SK-N-SH (cell line): ENCODE measurements around the gene PMEPA1. TPM values are rescaled to one million over a fixed set of nuclear protein-coding genes. Genes with fewer than 3 reads are reported as not detected.

Experiments
- CTCF ChIA-PET: fragments of 300-600, 350-600 bp; formaldehyde crosslinking; extraction: SDS; loops from one replicate; lab custom pipeline; 2021; lab: Yijun Ruan, JAX
- POLR2A ChIA-PET: fragments of 350-600 bp; sonication (Branson Sonifier 250); formaldehyde crosslinking; extraction: SDS; loops from one replicate; lab custom pipeline; 2020; ENCODE audit warnings: antibody characterized with exemption, inconsistent platforms; lab: Yijun Ruan, JAX
- DNase-seq: peaks from one replicate; pipeline ENCODE4 v3.0.0; 2012
- H2AFZ ChIP-seq: fragments of 200-600 bp; sonication (generic); 2 replicates; pipeline ENCODE4 v1.8.1; 2016; ENCODE audit warnings: antibody characterized with exemption, mild to moderate bottlenecking, low read depth
- H3F3A ChIP-seq: fragments of 200-600 bp; sonication (generic); replicated peaks from 2 replicates; pipeline ENCODE3; 2016; ENCODE audit warnings: antibody characterized with exemption, mild to moderate bottlenecking; ENCODE audit not compliant: insufficient read depth
- H3K27ac ChIP-seq, 2 experiments: fragments of 200-500 bp in 1 of 2; fragments of 200-600 bp in 1 of 2; sonication (Bioruptor generic) in 1 of 2; sonication (generic), shearing (Covaris generic) in 1 of 2; 2 replicates each; pipeline versions ENCODE4 v1.5.1 to v1.6.1; 2014 to 2016; ENCODE audit warnings: low read depth in 2 of 2, inconsistent platforms in 1 of 2, low read length in 1 of 2, mild to moderate bottlenecking in 1 of 2, mixed read lengths in 1 of 2
- H3K27me3 ChIP-seq: fragments of 200-600 bp; sonication (generic), shearing (Covaris generic); 2 replicates; pipeline ENCODE4 v1.6.1; 2016; ENCODE audit warnings: mixed run types; ENCODE audit not compliant: insufficient read depth
- H3K36me3 ChIP-seq, 2 experiments: fragments of 200-500 bp in 1 of 2; fragments of 200-600 bp in 1 of 2; sonication (Bioruptor generic) in 1 of 2; sonication (generic) in 1 of 2; replicated peaks in 1 of 2; 2 replicates each; pipeline versions ENCODE3 to v1.5.1; 2014 to 2016; ENCODE audit warnings: low read length in 1 of 2, mild to moderate bottlenecking in 1 of 2; ENCODE audit not compliant: insufficient read depth in 2 of 2, control insufficient read depth in 1 of 2
- H3K4me1 ChIP-seq, 2 experiments: fragments of 200-500 bp in 1 of 2; fragments of 200-600 bp in 1 of 2; sonication (Bioruptor generic) in 1 of 2; sonication (generic), shearing (Covaris generic) in 1 of 2; 2 replicates each; pipeline versions ENCODE4 v1.5.1 to v1.6.1; 2014 to 2016; ENCODE audit warnings: low read depth in 1 of 2, low read length in 1 of 2, mixed run types in 1 of 2; ENCODE audit not compliant: insufficient read depth in 2 of 2, control insufficient read depth in 1 of 2
- H3K4me2 ChIP-seq: fragments of 200-600 bp; sonication (generic), shearing (Covaris generic); 2 replicates; pipeline ENCODE4 v1.6.1; 2017; ENCODE audit warnings: mixed run types
- H3K4me3 ChIP-seq, 2 experiments: fragments of 200-500 bp in 1 of 2; fragments of 200-600 bp in 1 of 2; sonication (Bioruptor generic) in 1 of 2; sonication (generic), shearing (Covaris generic) in 1 of 2; 2 replicates each; pipeline versions ENCODE4 v1.5.1 to v1.8.1; 2014 to 2016; ENCODE audit warnings: low read depth in 2 of 2, inconsistent platforms in 1 of 2, low read length in 1 of 2, mild to moderate bottlenecking in 1 of 2, mixed read lengths in 1 of 2, moderate library complexity in 1 of 2
- H3K79me2 ChIP-seq: fragments of 200-600 bp; sonication (generic); 2 replicates; pipeline ENCODE4 v1.8.1; 2017; ENCODE audit warnings: mild to moderate bottlenecking; ENCODE audit not compliant: insufficient read depth
- H3K9ac ChIP-seq: fragments of 200-600 bp; sonication (generic); 2 replicates; pipeline ENCODE4 v1.6.1; 2017; ENCODE audit warnings: mixed run types
- H3K9me2 ChIP-seq: fragments of 200-600 bp; sonication (generic); 2 replicates; pipeline ENCODE4 v1.6.1; 2017; ENCODE audit warnings: mixed run types
- H3K9me3 ChIP-seq: fragments of 200-600 bp; sonication (generic); 2 replicates; pipeline ENCODE4 v1.6.1; 2017; ENCODE audit warnings: mixed run types, mild to moderate bottlenecking, moderate library complexity
- H4K20me1 ChIP-seq: fragments of 200-600 bp; sonication (generic); 2 replicates; pipeline ENCODE4 v1.6.1; 2017; ENCODE audit warnings: mild to moderate bottlenecking, mixed run types; ENCODE audit not compliant: insufficient read depth
- CHD2 ChIP-seq: fragments of 150-350 bp; IDR thresholded peaks from 2 replicates; pipeline ENCODE4 v1.6.1; 2018; ENCODE audit warnings: low read length; ENCODE audit not compliant: partially characterized antibody
- EP300 ChIP-seq, 2 experiments: IDR thresholded peaks; 2 replicates each; pipeline versions ENCODE4 v1.4.0 to v1.6.1; 2012; ENCODE audit warnings: borderline replicate concordance in 1 of 2, low read depth in 1 of 2, low read length in 1 of 2
- EZH2phosphoT487 ChIP-seq: fragments of 200-600 bp; sonication (generic); IDR thresholded peaks from 2 replicates; pipeline ENCODE4 v1.6.1; 2017; ENCODE audit warnings: low read depth, mixed run types, mild to moderate bottlenecking, antibody characterized with exemption, moderate library complexity, borderline replicate concordance
- FOSL2 ChIP-seq: IDR thresholded peaks from 2 replicates; pipeline ENCODE4 v1.4.0; 2012; ENCODE audit warnings: low read depth, mild to moderate bottlenecking, moderate library complexity, borderline replicate concordance
- GATA2 ChIP-seq: sonication (generic); formaldehyde crosslinking; IDR thresholded peaks from 2 replicates; pipeline ENCODE4 v1.5.0; 2020; ENCODE audit warnings: mild to moderate bottlenecking, missing genetic modification reagents
- JUND ChIP-seq: IDR thresholded peaks from 2 replicates; pipeline ENCODE4 v1.4.0; 2012
- NFIC ChIP-seq: IDR thresholded peaks from 2 replicates; pipeline ENCODE4 v1.4.0; 2012; ENCODE audit warnings: borderline replicate concordance
- NRF1 ChIP-seq: IDR thresholded peaks from 2 replicates; pipeline ENCODE4 v1.6.1; 2012; ENCODE audit warnings: low read depth, mild to moderate bottlenecking, low read length
- POLR2AphosphoS5 ChIP-seq: IDR thresholded peaks from 2 replicates; pipeline ENCODE4 v1.6.1; 2012; ENCODE audit warnings: low read depth, low read length
- RCOR1 ChIP-seq: fragments of 150-350 bp; IDR thresholded peaks from 2 replicates; pipeline ENCODE4 v1.6.1; 2017; ENCODE audit warnings: antibody characterized with exemption, low read length
- RFX5 ChIP-seq: IDR thresholded peaks from 2 replicates; pipeline ENCODE4 v1.6.1; 2012; ENCODE audit warnings: mild to moderate bottlenecking, improper control_type of control experiment, low read length
- RXRA ChIP-seq: IDR thresholded peaks from 2 replicates; pipeline ENCODE4 v1.4.0; 2012; ENCODE audit warnings: low read depth, mild to moderate bottlenecking, borderline replicate concordance
- SMC3 ChIP-seq: IDR thresholded peaks from 2 replicates; pipeline ENCODE4 v1.6.1; 2012; ENCODE audit warnings: low read depth, low read length, improper control_type of control experiment
- TCF12 ChIP-seq: IDR thresholded peaks from 2 replicates; pipeline ENCODE4 v1.4.0; 2012
- YY1 ChIP-seq: IDR thresholded peaks from 2 replicates; pipeline ENCODE4 v1.4.0; 2012; ENCODE audit warnings: low read depth, mild to moderate bottlenecking
- WGBS: methylation state at CpG from one replicate; pipeline ENCODE4 v1.1.6; 2017; ENCODE audit warnings: low lambda C conversion rate; 5-methylcytosine and 5-hydroxymethylcytosine counted together
- polyA plus RNA-seq, 3 experiments: library from polyadenylated mRNA; depleted of rRNA; stranded (reverse); fragments of >200 nt; gene quantifications; 2 replicates each; pipeline ENCODE4 v1.2.3, GENCODE V29; 2012
- TF ChIP-seq, protein P1 (sequence below): fragments of 150-350 bp; IDR thresholded peaks from 2 replicates; pipeline ENCODE4 v1.6.1; 2016; ENCODE audit warnings: mild to moderate bottlenecking, low read depth, low read length
- TF ChIP-seq, protein P2 (sequence below): IDR thresholded peaks from 2 replicates; pipeline ENCODE4 v1.4.0; 2012; ENCODE audit warnings: low read depth, borderline replicate concordance
- TF ChIP-seq, protein P3 (sequence below): IDR thresholded peaks from 2 replicates; pipeline ENCODE4 v1.4.0; 2012; ENCODE audit warnings: low read depth
- TF ChIP-seq, protein P4 (sequence below): IDR thresholded peaks from 2 replicates; pipeline ENCODE4 v1.4.0; 2012; ENCODE audit warnings: low read depth, borderline replicate concordance

PMEPA1 gene
- polyA plus RNA-seq, 1 of the 3 experiments (the other 2 are of a cell fraction), result 7.1 TPM

DNA sequence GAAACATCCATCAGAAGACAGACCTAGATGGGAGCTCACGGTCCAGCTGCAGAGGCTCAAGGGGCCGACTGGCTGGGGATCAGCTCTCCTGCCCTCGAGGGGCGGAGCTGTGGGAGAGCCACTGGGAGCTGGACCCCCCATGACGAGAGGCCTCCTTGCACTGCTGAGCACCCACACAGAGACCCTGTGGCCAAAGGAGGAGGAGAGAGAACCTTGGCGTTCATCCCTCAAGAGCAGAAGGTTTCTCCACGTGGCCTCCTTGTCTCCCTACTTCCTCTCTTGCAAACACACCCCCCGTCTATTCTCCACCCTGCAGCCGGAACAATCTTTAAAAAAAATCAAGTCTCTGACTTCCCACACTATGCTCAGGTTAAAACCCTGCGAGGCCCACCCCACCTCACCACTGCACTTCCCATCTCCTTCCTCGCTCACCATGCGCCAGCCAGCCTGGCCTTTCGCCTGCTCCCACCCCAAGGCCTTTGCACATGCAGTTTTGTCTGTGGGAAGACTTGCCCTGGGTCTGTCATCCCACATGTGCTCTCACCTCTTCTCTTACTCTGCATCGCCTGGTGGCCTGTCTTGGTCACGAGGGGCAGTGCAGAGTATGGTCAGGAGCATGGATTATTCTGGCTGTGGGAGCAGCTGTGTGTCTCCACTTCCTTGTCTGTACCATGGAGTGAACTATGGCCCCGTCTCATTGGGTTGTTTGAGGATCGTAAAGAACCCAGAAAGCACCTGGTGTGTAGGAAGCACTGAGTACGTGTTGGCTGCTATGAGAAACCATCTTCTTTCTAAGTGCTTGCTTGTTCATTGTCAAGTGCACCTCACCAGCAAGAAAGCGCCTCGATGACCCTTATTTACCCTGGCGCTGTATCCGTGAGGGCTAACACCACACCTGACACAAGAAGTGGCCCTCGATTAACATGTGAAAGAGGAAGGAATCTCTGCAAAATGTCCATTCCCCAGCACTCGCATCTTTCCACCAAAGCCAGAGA is 32.9 kb downstream of the PMEPA1 start:
- POLR2A ChIA-PET, result no interaction called here
- Histone ChIP-seq H2AFZ (no peak overlapping the region), H3K4me2 (no peak overlapping the region), H3K4me1 (peaks cover 0 to 95% of the 10 kb centered on the region in 2 experiments; a peak in 2 of 4 replicates), H3K9ac (no peak overlapping the region), H4K20me1 (peaks cover 99% of the 10 kb centered on the region), H3K4me3 (no peak overlapping the region), H3F3A (no peaks in the 10 kb centered on the region), H3K79me2 (peaks cover 100% of the 10 kb centered on the region), H3K36me3 (peaks cover 0 to 2% of the 10 kb centered on the region in 2 experiments), H3K9me2 (no peaks in the 10 kb centered on the region), H3K27me3 (no peaks in the 10 kb centered on the region), H3K27ac (peak overlapping the region in 1 of 2 experiments; percentile 4; a peak in 1 of 4 replicates), H3K9me3 (no peaks in the 10 kb centered on the region)
- 92% methylated on average over 24 of the region's 24 CpGs for WGBS
- TF ChIP-seq POLR2AphosphoS5, result no peak
- TF ChIP-seq, protein P1, sequence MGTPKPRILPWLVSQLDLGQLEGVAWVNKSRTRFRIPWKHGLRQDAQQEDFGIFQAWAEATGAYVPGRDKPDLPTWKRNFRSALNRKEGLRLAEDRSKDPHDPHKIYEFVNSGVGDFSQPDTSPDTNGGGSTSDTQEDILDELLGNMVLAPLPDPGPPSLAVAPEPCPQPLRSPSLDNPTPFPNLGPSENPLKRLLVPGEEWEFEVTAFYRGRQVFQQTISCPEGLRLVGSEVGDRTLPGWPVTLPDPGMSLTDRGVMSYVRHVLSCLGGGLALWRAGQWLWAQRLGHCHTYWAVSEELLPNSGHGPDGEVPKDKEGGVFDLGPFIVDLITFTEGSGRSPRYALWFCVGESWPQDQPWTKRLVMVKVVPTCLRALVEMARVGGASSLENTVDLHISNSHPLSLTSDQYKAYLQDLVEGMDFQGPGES, result no peak
- TF ChIP-seq SMC3, result no peak
- TF ChIP-seq RXRA, result no peak
- TF ChIP-seq NRF1, result no peak
- TF ChIP-seq NFIC, result no peak
- TF ChIP-seq, protein P2, sequence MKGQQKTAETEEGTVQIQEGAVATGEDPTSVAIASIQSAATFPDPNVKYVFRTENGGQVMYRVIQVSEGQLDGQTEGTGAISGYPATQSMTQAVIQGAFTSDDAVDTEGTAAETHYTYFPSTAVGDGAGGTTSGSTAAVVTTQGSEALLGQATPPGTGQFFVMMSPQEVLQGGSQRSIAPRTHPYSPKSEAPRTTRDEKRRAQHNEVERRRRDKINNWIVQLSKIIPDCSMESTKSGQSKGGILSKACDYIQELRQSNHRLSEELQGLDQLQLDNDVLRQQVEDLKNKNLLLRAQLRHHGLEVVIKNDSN, result no peak
- TF ChIP-seq RFX5, result no peak
- TF ChIP-seq GATA2 (CRISPR knock-in tag), result no peak
- no peak for TF ChIP-seq RCOR1
- TF ChIP-seq CHD2, result no peak
- no peak for TF ChIP-seq EZH2phosphoT487
- TF ChIP-seq JUND, result no peak
- TF ChIP-seq YY1, result no peak
- TF ChIP-seq, protein P3, sequence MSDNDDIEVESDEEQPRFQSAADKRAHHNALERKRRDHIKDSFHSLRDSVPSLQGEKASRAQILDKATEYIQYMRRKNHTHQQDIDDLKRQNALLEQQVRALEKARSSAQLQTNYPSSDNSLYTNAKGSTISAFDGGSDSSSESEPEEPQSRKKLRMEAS, result no peak
- TF ChIP-seq, protein P4, sequence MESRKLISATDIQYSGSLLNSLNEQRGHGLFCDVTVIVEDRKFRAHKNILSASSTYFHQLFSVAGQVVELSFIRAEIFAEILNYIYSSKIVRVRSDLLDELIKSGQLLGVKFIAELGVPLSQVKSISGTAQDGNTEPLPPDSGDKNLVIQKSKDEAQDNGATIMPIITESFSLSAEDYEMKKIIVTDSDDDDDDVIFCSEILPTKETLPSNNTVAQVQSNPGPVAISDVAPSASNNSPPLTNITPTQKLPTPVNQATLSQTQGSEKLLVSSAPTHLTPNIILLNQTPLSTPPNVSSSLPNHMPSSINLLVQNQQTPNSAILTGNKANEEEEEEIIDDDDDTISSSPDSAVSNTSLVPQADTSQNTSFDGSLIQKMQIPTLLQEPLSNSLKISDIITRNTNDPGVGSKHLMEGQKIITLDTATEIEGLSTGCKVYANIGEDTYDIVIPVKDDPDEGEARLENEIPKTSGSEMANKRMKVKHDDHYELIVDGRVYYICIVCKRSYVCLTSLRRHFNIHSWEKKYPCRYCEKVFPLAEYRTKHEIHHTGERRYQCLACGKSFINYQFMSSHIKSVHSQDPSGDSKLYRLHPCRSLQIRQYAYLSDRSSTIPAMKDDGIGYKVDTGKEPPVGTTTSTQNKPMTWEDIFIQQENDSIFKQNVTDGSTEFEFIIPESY, result no peak
- TF ChIP-seq FOSL2, result no peak
- no peak for TF ChIP-seq EP300 (IDR thresholded peaks at IDR 0.05; ENCODE audit: borderline replicate concordance in 1 of 2, low read depth in 1 of 2, low read length in 1 of 2)
- no peak for TF ChIP-seq TCF12
- CTCF ChIA-PET, result no interaction called here
- no peak for DNase-seq
